ENCODE data around the gene REEP1.

REEP1 gene

GRCh38 chr2:86185517-86186212 is 151.8 kb downstream of the REEP1 start:
- no peak for DNase-seq (ENCODE audit: low read depth)
- TF ChIP-seq, protein P1, sequence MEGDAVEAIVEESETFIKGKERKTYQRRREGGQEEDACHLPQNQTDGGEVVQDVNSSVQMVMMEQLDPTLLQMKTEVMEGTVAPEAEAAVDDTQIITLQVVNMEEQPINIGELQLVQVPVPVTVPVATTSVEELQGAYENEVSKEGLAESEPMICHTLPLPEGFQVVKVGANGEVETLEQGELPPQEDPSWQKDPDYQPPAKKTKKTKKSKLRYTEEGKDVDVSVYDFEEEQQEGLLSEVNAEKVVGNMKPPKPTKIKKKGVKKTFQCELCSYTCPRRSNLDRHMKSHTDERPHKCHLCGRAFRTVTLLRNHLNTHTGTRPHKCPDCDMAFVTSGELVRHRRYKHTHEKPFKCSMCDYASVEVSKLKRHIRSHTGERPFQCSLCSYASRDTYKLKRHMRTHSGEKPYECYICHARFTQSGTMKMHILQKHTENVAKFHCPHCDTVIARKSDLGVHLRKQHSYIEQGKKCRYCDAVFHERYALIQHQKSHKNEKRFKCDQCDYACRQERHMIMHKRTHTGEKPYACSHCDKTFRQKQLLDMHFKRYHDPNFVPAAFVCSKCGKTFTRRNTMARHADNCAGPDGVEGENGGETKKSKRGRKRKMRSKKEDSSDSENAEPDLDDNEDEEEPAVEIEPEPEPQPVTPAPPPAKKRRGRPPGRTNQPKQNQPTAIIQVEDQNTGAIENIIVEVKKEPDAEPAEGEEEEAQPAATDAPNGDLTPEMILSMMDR (IDR thresholded peaks at IDR 0.05; ENCODE audit: low read depth, low read length, missing control alignments) = no peak
- no peak overlapping the region for H3K4me3 ChIP-seq (ENCODE audit: low read depth, low read length)
- in situ Hi-C loops (cut with HindIII; ENCODE audit: low sequenced_read_pairs) = no loop called here

- in situ Hi-C loops (cut with HindIII; ENCODE audit: low sequenced_read_pairs) = no loop called here
- TF ChIP-seq, protein P1 (IDR thresholded peaks at IDR 0.05; ENCODE audit: low read depth, low read length, missing control alignments) = no peak
- DNase-seq (ENCODE audit: low read depth) = no peak
Observed at GRCh38 chr2:86176597-86176996, 160.8 kb downstream of the REEP1 start.

GRCh38 chr2:86175828-86176227 is 161.6 kb downstream of the REEP1 start:
- no peak overlapping the region for H3K4me3 ChIP-seq (ENCODE audit: low read depth, low read length)
- in situ Hi-C loops (cut with HindIII; ENCODE audit: low sequenced_read_pairs) = no loop called here
- TF ChIP-seq, protein P1 (IDR thresholded peaks at IDR 0.05; ENCODE audit: low read depth, low read length, missing control alignments) = no peak
- DNase-seq (ENCODE audit: low read depth) = no peak

More at GRCh38 chr2:86176597-86176996, 160.8 kb downstream of the REEP1 start:
- H3K4me3 ChIP-seq (ENCODE audit: low read depth, low read length) = no peak overlapping the region

DNA sequence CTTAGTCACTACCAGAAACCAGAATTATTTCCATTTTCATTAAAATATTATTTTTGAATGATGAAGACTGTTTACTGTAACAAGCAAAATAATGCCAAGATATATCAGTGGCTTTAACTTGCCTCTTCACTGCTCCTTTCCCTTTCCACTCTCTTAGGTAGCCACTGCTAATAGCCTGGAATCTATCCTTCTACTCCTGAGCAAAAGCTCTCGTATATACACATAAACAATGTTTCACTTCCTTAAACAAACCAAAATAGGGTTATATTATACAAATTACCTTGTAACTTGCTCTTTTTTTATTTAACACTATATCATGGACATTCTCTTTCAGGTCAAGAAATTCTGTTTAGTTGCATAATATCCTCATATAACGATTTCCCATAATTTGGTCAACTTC is 163.0 kb downstream of the REEP1 start:
- in situ Hi-C loops (cut with HindIII; ENCODE audit: low sequenced_read_pairs) = no loop called here
- DNase-seq (ENCODE audit: low read depth) = no peak
- TF ChIP-seq, protein P1 (IDR thresholded peaks at IDR 0.05; ENCODE audit: low read depth, low read length, missing control alignments) = no peak
- H3K4me3 ChIP-seq (ENCODE audit: low read depth, low read length) = no peak overlapping the region

DNA sequence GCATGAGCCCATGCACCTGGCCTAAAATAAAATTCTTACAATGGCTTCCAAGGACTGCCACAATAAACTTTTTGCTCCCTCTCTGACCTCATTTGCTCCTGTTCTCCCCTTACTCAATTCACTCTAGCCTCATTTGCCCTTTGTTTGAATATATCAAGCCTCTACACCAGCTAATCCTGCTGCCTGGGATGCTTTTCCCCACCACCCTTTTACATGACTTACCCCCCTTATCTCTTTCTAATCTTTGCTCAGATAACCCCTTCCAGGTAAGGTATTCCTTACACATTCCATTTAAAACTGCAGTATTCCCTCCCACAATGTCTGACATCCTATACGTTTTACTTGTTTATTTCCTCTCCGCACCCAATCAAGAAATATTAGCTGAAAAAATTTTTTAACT is 164.8 kb downstream of the REEP1 start:
- H3K4me3 ChIP-seq (ENCODE audit: low read depth, low read length) = no peak overlapping the region
- in situ Hi-C loops (cut with HindIII; ENCODE audit: low sequenced_read_pairs) = no loop called here
- TF ChIP-seq, protein P1 (IDR thresholded peaks at IDR 0.05; ENCODE audit: low read depth, low read length, missing control alignments) = no peak
- DNase-seq (ENCODE audit: low read depth) = no peak

GRCh38 chr2:86171295-86171694 is 166.1 kb downstream of the REEP1 start:
- H3K4me3 ChIP-seq (ENCODE audit: low read depth, low read length) = no peak overlapping the region
- TF ChIP-seq, protein P1 (IDR thresholded peaks at IDR 0.05; ENCODE audit: low read depth, low read length, missing control alignments) = no peak
- DNase-seq (ENCODE audit: low read depth) = no peak
- in situ Hi-C loops (cut with HindIII; ENCODE audit: low sequenced_read_pairs) = no loop called here
